HG02759 (cell line): ENCODE data around the gene NPY1R.

Source experiments
- ATAC-seq: cut with Tn5 transposase; IDR thresholded peaks from one replicate; pipeline ENCODE4 v1.9.1; 2021; ENCODE audit warnings: mild to moderate bottlenecking, moderate library complexity; ENCODE audit not compliant: unreplicated experiment

The NPY1R gene

DNA sequence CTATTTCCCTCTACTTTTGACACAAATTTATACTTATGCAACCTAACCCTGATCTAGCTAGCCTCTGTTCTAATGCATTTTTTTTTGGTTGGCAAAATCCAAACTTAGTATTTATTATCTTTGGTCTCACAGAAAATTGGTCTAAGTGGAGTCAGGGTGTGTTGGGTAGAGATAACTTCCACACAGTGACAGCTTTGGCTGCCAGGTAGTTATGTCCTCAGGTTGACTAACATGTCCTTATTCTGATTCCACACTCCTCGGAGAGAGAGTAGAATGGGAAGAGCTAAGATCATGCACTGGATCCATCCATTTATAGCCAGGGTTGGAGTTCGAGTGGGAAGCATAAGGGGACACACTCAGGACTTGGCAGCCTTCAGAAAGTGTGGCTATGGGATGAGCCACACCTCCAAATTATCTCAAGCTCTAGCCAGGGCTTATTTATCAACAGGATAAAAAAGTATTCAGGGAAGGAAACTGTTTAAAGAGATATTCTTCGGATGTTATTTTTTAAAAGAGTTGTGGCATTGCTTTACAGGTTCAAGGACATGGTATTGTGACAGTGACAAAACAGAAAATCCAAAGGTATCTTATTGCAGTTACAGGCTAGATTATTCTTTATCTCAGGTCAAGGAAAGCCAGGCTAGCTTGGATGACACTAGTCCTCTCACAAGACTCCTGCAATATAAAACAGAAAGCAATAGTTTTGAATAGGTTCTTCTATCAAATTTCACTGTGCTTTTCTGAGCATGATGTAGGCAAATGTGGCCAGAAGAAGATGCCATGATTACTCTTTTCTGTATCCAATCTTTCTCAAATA, 51.5 kb downstream of the NPY1R start:
- ATAC-seq, result no peak

DNA sequence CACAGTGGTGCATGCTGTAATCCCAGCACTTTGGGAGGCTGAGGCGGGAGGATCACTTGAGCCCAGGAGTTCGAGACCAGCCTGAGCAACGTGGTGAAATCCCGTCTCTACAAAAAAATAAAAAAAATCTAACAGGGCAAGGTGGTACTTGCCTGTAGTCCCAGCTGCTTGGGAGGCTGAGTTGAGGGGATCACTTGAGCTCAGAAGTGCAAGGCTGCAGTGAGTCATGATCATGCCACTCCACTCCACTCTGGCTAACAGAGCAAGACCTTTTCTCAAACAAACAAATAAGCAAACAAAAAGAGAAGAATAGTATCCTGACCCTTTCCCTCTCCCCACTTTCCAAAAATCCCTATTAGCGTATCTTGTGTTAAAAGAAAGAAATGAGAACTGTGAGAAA, 52.7 kb downstream of the NPY1R start:
- no peak for ATAC-seq

DNA sequence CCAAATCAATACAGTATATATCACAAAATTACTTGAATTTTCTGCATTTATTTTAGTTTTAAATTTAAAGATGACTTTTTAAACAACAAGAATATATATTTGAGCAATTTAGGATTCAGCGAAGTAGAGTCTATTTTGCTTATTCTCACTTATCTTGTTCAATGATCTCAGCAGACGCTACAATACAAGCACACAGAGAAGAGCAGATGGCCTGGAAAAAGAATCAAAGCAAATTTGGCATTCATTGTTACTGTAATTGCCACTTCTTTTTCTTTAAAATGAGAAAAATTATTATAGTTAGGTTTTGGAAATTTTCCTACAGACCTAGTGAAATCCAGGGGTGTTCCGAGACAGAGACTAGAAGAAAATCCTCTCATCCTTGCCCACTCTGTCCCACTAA, 57.5 kb downstream of the NPY1R start:
- ATAC-seq, result no peak
